ENCODE results near the gene SLC44A1. TPM values are rescaled to one million over a fixed set of nuclear protein-coding genes. Genes with fewer than 3 reads are reported as not detected.

SLC44A1 gene
- polyA plus RNA-seq, 1 experiment, result 6.6 TPM

DNA sequence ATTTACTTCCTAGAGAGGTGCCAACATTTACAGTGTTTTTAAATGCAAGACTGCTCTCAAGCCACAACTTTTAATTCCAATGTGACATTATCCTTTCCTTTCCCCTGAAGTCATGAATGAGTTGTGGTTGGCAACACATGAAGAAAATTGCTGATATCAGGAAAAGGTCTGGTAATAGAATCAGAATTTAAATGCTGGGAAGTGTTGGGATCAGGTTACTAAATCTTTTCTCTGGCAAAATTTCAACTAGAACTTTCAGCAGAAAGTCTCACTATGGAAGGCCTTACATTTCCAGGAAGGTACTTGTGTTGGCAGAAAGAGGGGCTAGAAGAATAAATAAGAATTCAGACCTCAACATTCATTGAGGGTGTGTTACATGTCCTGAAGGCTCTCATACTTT lies 10.6 kb upstream of the SLC44A1 start:
- H3K36me3 ChIP-seq (ENCODE audit: control insufficient read depth, insufficient read depth, low read length), result no peaks in the 10 kb centered on the region
- TF ChIP-seq, protein P1, sequence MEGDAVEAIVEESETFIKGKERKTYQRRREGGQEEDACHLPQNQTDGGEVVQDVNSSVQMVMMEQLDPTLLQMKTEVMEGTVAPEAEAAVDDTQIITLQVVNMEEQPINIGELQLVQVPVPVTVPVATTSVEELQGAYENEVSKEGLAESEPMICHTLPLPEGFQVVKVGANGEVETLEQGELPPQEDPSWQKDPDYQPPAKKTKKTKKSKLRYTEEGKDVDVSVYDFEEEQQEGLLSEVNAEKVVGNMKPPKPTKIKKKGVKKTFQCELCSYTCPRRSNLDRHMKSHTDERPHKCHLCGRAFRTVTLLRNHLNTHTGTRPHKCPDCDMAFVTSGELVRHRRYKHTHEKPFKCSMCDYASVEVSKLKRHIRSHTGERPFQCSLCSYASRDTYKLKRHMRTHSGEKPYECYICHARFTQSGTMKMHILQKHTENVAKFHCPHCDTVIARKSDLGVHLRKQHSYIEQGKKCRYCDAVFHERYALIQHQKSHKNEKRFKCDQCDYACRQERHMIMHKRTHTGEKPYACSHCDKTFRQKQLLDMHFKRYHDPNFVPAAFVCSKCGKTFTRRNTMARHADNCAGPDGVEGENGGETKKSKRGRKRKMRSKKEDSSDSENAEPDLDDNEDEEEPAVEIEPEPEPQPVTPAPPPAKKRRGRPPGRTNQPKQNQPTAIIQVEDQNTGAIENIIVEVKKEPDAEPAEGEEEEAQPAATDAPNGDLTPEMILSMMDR (IDR thresholded peaks at IDR 0.05; ENCODE audit: insufficient read depth, low read depth, low read length), result no peak
- H3K4me3 ChIP-seq (ENCODE audit: low read depth, low read length), result no peak overlapping the region
- ChIA-PET CTCF (no interaction called here), POLR2A (no interaction called here)
- H3K27me3 ChIP-seq (ENCODE audit: control insufficient read depth, insufficient read depth, low read length), result no peaks in the 10 kb centered on the region
- no peak for DNase-seq (ENCODE audit: low read depth)

DNA sequence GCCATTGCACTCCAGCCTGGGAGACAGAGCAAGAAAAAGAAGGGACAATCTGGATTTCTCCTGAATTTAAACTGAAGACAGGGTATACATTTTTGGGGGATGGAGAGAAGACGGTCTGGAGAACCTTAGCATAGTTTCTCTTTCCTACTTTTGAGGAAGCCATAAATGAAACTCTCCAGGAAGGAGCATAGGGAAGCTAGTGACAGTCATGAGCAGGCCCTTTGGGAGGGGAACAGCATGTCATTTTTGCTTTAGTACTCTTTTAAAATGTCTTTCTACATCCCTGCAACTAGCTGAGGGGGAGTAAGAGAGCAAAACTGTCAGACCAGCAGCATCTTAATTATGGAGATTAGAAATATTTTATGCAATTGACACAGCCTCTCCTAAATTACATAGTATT lies 8.2 kb upstream of the SLC44A1 start:
- POLR2A ChIA-PET, result no interaction called here
- Histone ChIP-seq H3K36me3 (ENCODE audit: control insufficient read depth, insufficient read depth, low read length) (no peaks in the 10 kb centered on the region), H3K4me3 (ENCODE audit: low read depth, low read length) (no peak overlapping the region), H3K27me3 (ENCODE audit: control insufficient read depth, insufficient read depth, low read length) (no peaks in the 10 kb centered on the region; the same call in 1 of the 2 replicates)
- TF ChIP-seq, protein P1 (IDR thresholded peaks at IDR 0.05; ENCODE audit: insufficient read depth, low read depth, low read length), result no peak
- CTCF ChIA-PET, result no interaction called here
- DNase-seq (ENCODE audit: low read depth), result no peak

DNA sequence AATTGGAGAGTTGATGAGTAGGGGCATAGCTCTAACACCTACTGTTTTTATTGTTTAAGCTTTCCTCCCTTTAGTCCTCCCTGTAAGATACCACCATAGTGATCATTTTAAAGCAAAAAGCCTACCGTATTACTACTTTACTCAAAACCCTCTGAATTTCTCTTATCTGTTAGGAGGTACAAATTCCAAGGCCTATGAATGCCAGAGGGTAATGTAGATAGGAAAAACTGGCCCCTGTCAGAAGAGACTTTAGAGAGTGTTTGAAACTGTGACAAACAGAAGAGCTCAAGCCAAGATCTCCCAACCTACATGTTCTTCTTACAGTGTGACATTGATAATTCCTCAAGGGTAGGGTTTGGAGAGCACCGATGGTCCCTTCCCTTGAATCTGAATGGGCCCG lies 7.2 kb upstream of the SLC44A1 start:
- no peak overlapping the region for H3K4me3 ChIP-seq (ENCODE audit: low read depth, low read length)

GRCh38 chr9:105238302-105238701 lies 6.1 kb upstream of the SLC44A1 start:
- H3K27me3 ChIP-seq (ENCODE audit: control insufficient read depth, insufficient read depth, low read length), result no peaks in the 10 kb centered on the region; the same call in 1 of the 2 replicates
- DNase-seq (ENCODE audit: low read depth), result no peak
- CTCF ChIA-PET, result interaction anchor here (1.4 kb wide), 1 partner anchor 78 kb away, joined by 3 read pairs; no protein-coding TSS in a partner anchor
- no peaks in the 10 kb centered on the region for H3K36me3 ChIP-seq (ENCODE audit: control insufficient read depth, insufficient read depth, low read length)
- POLR2A ChIA-PET, result no interaction called here
- H3K4me3 ChIP-seq (ENCODE audit: low read depth, low read length), result no peak overlapping the region
- TF ChIP-seq, protein P1 (IDR thresholded peaks at IDR 0.05; ENCODE audit: insufficient read depth, low read depth, low read length), result no peak

More for the DNA sequence above, 7.2 kb upstream of the SLC44A1 start:
- Histone ChIP-seq H3K36me3 (ENCODE audit: control insufficient read depth, insufficient read depth, low read length) (no peaks in the 10 kb centered on the region), H3K27me3 (ENCODE audit: control insufficient read depth, insufficient read depth, low read length) (no peaks in the 10 kb centered on the region; the same call in 1 of the 2 replicates)
- POLR2A ChIA-PET, result no interaction called here
- no peak for DNase-seq (ENCODE audit: low read depth)
- TF ChIP-seq, protein P1 (IDR thresholded peaks at IDR 0.05; ENCODE audit: insufficient read depth, low read depth, low read length), result no peak
- CTCF ChIA-PET, result interaction anchor here (0.8 to 1.4 kb wide), 2 partner anchors 77 to 80 kb away, joined by 3 read pairs; no protein-coding TSS in a partner anchor

GRCh38 chr9:105241356-105242043 lies 3.0 kb upstream of the SLC44A1 start:
- DNase-seq (ENCODE audit: low read depth), result no peak
- Histone ChIP-seq H3K27me3 (ENCODE audit: control insufficient read depth, insufficient read depth, low read length) (no peaks in the 10 kb centered on the region; the same call in 1 of the 2 replicates), H3K4me3 (ENCODE audit: low read depth, low read length) (no peak overlapping the region), H3K36me3 (ENCODE audit: control insufficient read depth, insufficient read depth, low read length) (no peaks in the 10 kb centered on the region)
- ChIA-PET POLR2A (no interaction called here), CTCF (interaction anchor here (1.4 kb wide), 1 partner anchor 82 kb away, joined by 4 read pairs; no protein-coding TSS in a partner anchor)
- TF ChIP-seq, protein P1 (IDR thresholded peaks at IDR 0.05; ENCODE audit: insufficient read depth, low read depth, low read length), result no peak
